Activated naive CD8-positive, alpha-beta T cell treated with anti-CD3 and anti-CD28 coated beads, Interleukin-2, amount 10 ng/mL, durations not matched to agents 7 days and 5 days (primary cell): ENCODE results near the gene PAX5. TPM values are rescaled to one million over a fixed set of nuclear protein-coding genes. Genes with fewer than 3 reads are reported as not detected.

Source experiments
- ATAC-seq: fragments of 150-1000 bp; cut with Tn5 transposase; one replicate; pipeline ENCODE4 v1.10.0; 2021; ENCODE audit warnings: low read depth, moderate library complexity
- POLR2A ChIA-PET: fragments of 350-600 bp; sonication (Branson Sonifier 250); formaldehyde crosslinking; loops from one replicate; lab custom pipeline; 2021; ENCODE audit warnings: antibody characterized with exemption; lab: Charles Lee
- DNase-seq: peaks from one replicate; pipeline ENCODE4 v3.0.0; 2021
- H3K27ac Mint-ChIP-seq: one replicate; pipeline ENCODE4 v1.8.0; 2022; ENCODE audit warnings: mild to moderate bottlenecking, mixed read lengths
- H3K27me3 Mint-ChIP-seq: one replicate; pipeline ENCODE4 v1.8.0; 2022; ENCODE audit warnings: mild to moderate bottlenecking, moderate library complexity, mixed read lengths
- H3K36me3 Mint-ChIP-seq: one replicate; pipeline ENCODE4 v1.8.0; 2021; ENCODE audit warnings: mild to moderate bottlenecking, mixed read lengths
- H3K4me1 Mint-ChIP-seq: one replicate; pipeline ENCODE4 v1.8.0; 2021; ENCODE audit warnings: mixed read lengths
- H3K4me3 Mint-ChIP-seq: one replicate; pipeline ENCODE4 v1.8.0; 2022; ENCODE audit warnings: mild to moderate bottlenecking, moderate library complexity, mixed read lengths
- H3K9me3 Mint-ChIP-seq: one replicate; pipeline ENCODE4 v1.8.0; 2021; ENCODE audit warnings: mixed read lengths
- total RNA-seq, 2 experiments: library from RNA; stranded (reverse); gene quantifications; one replicate each; pipeline ENCODE4 v1.2.3, GENCODE V29; 2021

The PAX5 gene
- total RNA-seq, 2 experiments from 2014 or later, result 0.89 to 1.1 TPM

DNA sequence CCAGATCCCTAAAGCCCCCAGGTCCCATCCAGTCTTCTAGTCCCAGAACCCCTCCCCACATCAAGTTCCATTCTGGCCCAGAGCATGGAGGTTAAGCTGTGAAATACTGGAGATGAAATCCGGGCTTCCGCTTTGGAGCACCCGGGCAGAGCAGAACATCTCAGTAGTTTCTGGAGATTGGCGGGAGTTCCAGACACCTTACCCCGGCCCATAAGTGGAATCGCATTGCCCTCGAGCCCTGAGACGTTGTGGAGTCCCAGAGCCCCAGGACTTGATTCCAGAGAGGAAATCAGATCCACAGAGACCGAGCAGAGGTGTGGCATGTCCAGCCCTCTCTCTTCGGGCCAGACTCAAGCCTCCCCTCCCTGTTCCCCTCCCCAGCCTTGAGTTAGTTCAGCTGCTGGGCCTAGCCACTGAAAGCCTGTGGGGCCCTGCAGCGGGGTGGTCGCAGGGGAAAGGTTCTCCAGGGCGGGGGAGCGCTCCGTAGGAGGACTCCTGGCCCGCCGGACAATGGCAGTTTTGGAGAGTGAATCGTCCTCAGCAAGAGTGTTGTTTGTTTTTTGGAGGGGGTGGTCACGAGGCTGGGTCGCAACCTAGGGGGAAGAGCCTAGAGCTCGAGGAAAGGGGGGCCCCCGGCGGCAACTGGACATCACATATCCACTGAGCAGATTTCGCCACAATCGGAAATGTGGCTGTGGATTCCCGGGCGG is 1.0 kb upstream of the PAX5 start:
- H3K4me3 Mint-ChIP-seq, result peak overlapping the region; percentile 79
- no peaks in the 10 kb centered on the region for H3K9me3 Mint-ChIP-seq
- peak; percentile 9 for ATAC-seq
- H3K36me3 Mint-ChIP-seq, result no peaks in the 10 kb centered on the region
- POLR2A ChIA-PET, result no interaction called here
- peaks cover 29% of the 10 kb centered on the region for H3K4me1 Mint-ChIP-seq
- no peak for DNase-seq
- peaks cover 93% of the 10 kb centered on the region for H3K27me3 Mint-ChIP-seq
- no peak overlapping the region for H3K27ac Mint-ChIP-seq

GRCh38 chr9:37034305-37034937 is 353 bp upstream of the PAX5 start:
- POLR2A ChIA-PET, result interaction anchor here (0.7 to 1.0 kb wide), 2 partner anchors 144 to 268 kb away, joined by 3 to 7 read pairs; no protein-coding TSS in a partner anchor
- Mint-ChIP-seq H3K27ac (no peak overlapping the region), H3K4me3 (peak overlapping the region; percentile 79), H3K9me3 (no peaks in the 10 kb centered on the region), H3K4me1 (peaks cover 32% of the 10 kb centered on the region), H3K27me3 (peaks cover 95% of the 10 kb centered on the region), H3K36me3 (no peaks in the 10 kb centered on the region)
- peak; percentile 43 for ATAC-seq
- peak; percentile 59 for DNase-seq

GRCh38 chr9:37033141-37033540 is 927 bp downstream of the PAX5 start:
- peaks cover 95% of the 10 kb centered on the region for H3K27me3 Mint-ChIP-seq
- H3K4me1 Mint-ChIP-seq, result peaks cover 38% of the 10 kb centered on the region
- H3K9me3 Mint-ChIP-seq, result no peaks in the 10 kb centered on the region
- no peaks in the 10 kb centered on the region for H3K36me3 Mint-ChIP-seq
- ATAC-seq, result no peak
- H3K4me3 Mint-ChIP-seq, result peak overlapping the region; percentile 29
- H3K27ac Mint-ChIP-seq, result no peak overlapping the region
- POLR2A ChIA-PET, result no interaction called here
- DNase-seq, result no peak

- peaks cover 94% of the 10 kb centered on the region for H3K27me3 Mint-ChIP-seq
- H3K4me3 Mint-ChIP-seq, result no peak overlapping the region
- peaks cover 40% of the 10 kb centered on the region for H3K4me1 Mint-ChIP-seq
- H3K27ac Mint-ChIP-seq, result no peak overlapping the region
- POLR2A ChIA-PET, result no interaction called here
- no peaks in the 10 kb centered on the region for H3K9me3 Mint-ChIP-seq
- ATAC-seq (no peak), DNase-seq (no peak)
- H3K36me3 Mint-ChIP-seq, result no peaks in the 10 kb centered on the region
Measured at GRCh38 chr9:37032713-37033112, 1.4 kb downstream of the PAX5 start.

- no peak overlapping the region for H3K4me3 Mint-ChIP-seq
- no peak for ATAC-seq
- POLR2A ChIA-PET, result no interaction called here
Measured at GRCh38 chr9:37031902-37032301, 2.2 kb downstream of the PAX5 start.

DNA sequence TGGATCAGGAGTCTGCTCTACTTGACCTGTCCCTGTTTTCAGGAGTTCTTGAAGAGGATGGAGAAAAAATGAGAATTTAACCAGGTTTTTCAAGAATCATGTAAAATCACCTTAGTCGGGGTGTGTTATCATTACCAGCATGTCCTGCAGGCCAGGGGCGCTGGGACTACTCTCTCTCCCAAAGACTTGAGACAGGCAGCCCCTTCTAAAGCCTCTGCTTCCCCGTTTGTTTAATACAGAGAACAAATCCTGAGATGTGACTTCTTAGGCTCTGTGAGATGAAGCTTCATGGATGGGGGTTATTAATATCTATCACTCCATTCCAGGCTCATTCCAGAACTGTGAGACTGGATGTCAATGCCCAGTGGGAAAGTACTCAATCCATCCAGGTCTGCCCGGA is 3.0 kb downstream of the PAX5 start:
- POLR2A ChIA-PET, result no interaction called here
- no peak for DNase-seq
- peaks cover 91% of the 10 kb centered on the region for H3K27me3 Mint-ChIP-seq
- no peaks in the 10 kb centered on the region for H3K36me3 Mint-ChIP-seq
- no peak overlapping the region for H3K27ac Mint-ChIP-seq
- ATAC-seq, result no peak
- H3K4me3 Mint-ChIP-seq, result no peak overlapping the region
- no peaks in the 10 kb centered on the region for H3K9me3 Mint-ChIP-seq
- H3K4me1 Mint-ChIP-seq, result peaks cover 33% of the 10 kb centered on the region

More at GRCh38 chr9:37031902-37032301, 2.2 kb downstream of the PAX5 start:
- H3K27ac Mint-ChIP-seq, result no peak overlapping the region
- H3K9me3 Mint-ChIP-seq, result no peaks in the 10 kb centered on the region
- H3K36me3 Mint-ChIP-seq, result no peaks in the 10 kb centered on the region
- H3K27me3 Mint-ChIP-seq, result peaks cover 92% of the 10 kb centered on the region
- peaks cover 36% of the 10 kb centered on the region for H3K4me1 Mint-ChIP-seq
- no peak for DNase-seq

DNA sequence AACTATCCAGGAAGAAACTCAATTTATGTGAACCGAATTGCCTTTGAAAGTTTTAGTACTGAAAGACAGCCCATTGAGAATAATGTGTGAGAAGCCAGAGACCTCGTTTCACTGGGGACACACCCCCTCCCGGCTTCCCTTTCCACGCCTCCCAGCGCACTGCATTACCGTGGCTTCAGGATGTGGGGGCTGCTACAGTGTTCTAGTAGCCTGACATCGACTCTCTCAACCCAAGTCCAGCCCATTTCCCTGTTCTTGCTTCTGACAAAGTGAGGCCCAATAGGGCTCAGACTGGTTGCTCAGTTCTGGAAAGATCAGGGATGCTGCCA is 3.5 kb downstream of the PAX5 start:
- no peaks in the 10 kb centered on the region for H3K36me3 Mint-ChIP-seq
- no peak for ATAC-seq
- peak overlapping the region; percentile 56 for H3K4me3 Mint-ChIP-seq
- peaks cover 91% of the 10 kb centered on the region for H3K27me3 Mint-ChIP-seq
- peaks cover 34% of the 10 kb centered on the region for H3K4me1 Mint-ChIP-seq
- no peak for DNase-seq
- no peaks in the 10 kb centered on the region for H3K9me3 Mint-ChIP-seq
- no peak overlapping the region for H3K27ac Mint-ChIP-seq
- POLR2A ChIA-PET, result no interaction called here

GRCh38 chr9:37029776-37030610 is 4.1 kb downstream of the PAX5 start:
- Mint-ChIP-seq H3K4me3 (peak overlapping the region; percentile 56), H3K9me3 (no peaks in the 10 kb centered on the region), H3K4me1 (peaks cover 33% of the 10 kb centered on the region), H3K27me3 (peaks cover 89% of the 10 kb centered on the region), H3K27ac (no peak overlapping the region), H3K36me3 (no peaks in the 10 kb centered on the region)
- DNase-seq (no peak), ATAC-seq (no peak)
- POLR2A ChIA-PET, result no interaction called here

- Mint-ChIP-seq H3K4me3 (peak overlapping the region; percentile 48), H3K36me3 (no peaks in the 10 kb centered on the region), H3K27me3 (peaks cover 89% of the 10 kb centered on the region), H3K9me3 (no peaks in the 10 kb centered on the region), H3K27ac (no peak overlapping the region), H3K4me1 (peaks cover 30% of the 10 kb centered on the region)
- DNase-seq (no peak), ATAC-seq (no peak)
- POLR2A ChIA-PET, result interaction anchor here (1.0 kb wide), 1 partner anchor 91 kb away, joined by 4 read pairs; no protein-coding TSS in a partner anchor
Measured at GRCh38 chr9:37029304-37029775, 4.7 kb downstream of the PAX5 start.

DNA sequence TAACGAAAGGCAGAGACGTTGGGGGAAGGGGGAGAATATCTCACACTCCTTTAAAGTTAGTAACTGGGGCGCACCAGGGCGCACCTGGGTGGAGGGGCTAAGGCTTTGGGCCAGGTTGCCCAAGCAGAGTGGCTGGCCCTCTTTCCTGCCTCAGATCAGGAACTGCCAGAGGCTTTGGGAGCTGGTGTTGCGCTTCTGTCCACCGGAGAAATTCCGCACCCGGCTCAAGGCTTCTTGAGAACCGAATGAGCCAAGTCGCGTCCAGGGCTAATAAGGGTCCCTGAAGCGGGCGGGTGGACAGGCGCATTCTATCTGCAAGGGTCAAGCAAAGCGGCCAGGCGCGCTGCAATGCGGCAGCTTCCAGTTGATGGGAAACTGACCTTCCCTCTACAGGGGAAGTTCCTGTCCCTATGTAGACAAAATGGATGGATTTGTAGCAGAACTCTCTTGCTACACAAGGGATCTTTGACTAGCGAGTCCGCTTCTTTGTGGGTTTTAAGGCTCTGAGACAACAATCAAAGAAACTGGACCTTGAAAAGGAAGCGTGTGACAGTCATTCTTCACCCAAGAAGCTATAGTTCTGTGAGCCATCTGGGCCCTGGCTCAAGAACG is 5.5 kb downstream of the PAX5 start:
- Mint-ChIP-seq H3K27ac (no peak overlapping the region), H3K4me1 (peaks cover 29% of the 10 kb centered on the region), H3K36me3 (no peaks in the 10 kb centered on the region), H3K9me3 (no peaks in the 10 kb centered on the region), H3K27me3 (peaks cover 90% of the 10 kb centered on the region), H3K4me3 (no peak overlapping the region)
- no peak for DNase-seq
- no peak for ATAC-seq
- POLR2A ChIA-PET, result interaction anchor here (1.0 kb wide), 1 partner anchor 92 kb away, joined by 4 read pairs; no protein-coding TSS in a partner anchor

DNA sequence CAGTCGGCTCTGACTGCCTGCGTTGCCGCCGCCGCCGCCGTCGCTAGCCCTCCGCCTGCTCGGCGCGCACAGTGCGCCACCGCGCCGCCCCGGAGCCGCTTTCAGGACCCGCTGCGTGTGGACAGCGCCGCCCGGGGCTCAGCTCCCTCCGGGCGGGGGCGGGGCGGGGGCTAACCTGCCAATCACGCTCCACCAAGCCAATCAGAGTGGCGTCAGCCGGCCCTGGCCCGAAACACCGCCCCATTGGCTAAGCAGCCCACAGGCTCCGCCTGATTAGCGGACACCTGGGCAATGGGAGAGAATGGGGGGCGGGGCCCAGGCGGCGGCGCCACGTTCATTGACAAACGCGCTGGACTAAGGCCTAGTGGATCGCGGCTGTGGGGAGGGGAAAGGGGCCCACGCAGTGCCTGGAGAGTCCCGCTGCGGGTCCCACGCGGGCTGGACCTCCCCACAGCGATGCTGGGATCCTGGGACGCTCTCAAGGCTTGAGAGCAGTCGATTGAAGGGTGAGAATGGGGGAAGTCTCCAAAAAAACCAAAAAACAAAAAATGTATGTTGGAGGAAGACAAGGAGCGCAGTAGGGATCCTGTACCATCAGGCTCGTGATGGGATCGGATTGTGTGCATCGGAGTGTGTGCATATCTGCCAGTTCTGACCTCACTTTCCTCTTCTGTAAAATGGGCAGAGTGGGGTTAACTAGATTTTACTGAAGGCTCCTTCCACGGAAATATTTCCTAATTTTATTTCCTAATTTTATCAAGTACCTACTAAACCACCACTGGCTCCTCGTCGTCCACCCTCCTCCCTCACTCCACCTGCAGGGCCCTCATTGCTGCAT is 6.3 kb downstream of the PAX5 start:
- POLR2A ChIA-PET, result no interaction called here
- ATAC-seq (peak; percentile 93), DNase-seq (peak; percentile 95)
- peak overlapping the region; percentile 77 for H3K4me3 Mint-ChIP-seq
- no peaks in the 10 kb centered on the region for H3K9me3 Mint-ChIP-seq
- peaks cover 90% of the 10 kb centered on the region for H3K27me3 Mint-ChIP-seq
- H3K36me3 Mint-ChIP-seq, result no peaks in the 10 kb centered on the region
- no peak overlapping the region for H3K27ac Mint-ChIP-seq
- H3K4me1 Mint-ChIP-seq, result peaks cover 26% of the 10 kb centered on the region

GRCh38 chr9:37026931-37027581 is 7.0 kb downstream of the PAX5 start:
- Mint-ChIP-seq H3K36me3 (no peaks in the 10 kb centered on the region), H3K4me3 (peak overlapping the region; percentile 51), H3K27ac (no peak overlapping the region), H3K4me1 (peaks cover 26% of the 10 kb centered on the region), H3K27me3 (peaks cover 88% of the 10 kb centered on the region), H3K9me3 (no peaks in the 10 kb centered on the region)
- POLR2A ChIA-PET, result no interaction called here
- no peak for ATAC-seq
- no peak for DNase-seq
